Hindlimb muscle (tissue), 1 donor: ENCODE data around the gene RANBP3. TPM values are rescaled to one million over a fixed set of nuclear protein-coding genes. Genes with fewer than 3 reads are reported as not detected.
A peak's percentile ranks its signal among the peaks of the same experiment; 100 is the strongest.
"Not testable (repeated sequence)": the region's sequence is repeated elsewhere in the genome, so short reads cannot be mapped to it uniquely, and the experiment has no call there.

ENCODE experiments used
- DNase-seq: peaks from one replicate; pipeline ENCODE4 v3.0.0-alpha.2; 2013
- polyA plus RNA-seq: library from polyadenylated mRNA; unstranded; fragments of 120-200 nt; gene quantifications from one replicate; pipeline ENCODE4 v1.2.1, GENCODE V29; 2013; ENCODE audit not compliant: insufficient read length

The RANBP3 gene
- polyA plus RNA-seq, result 47.9 TPM

DNA sequence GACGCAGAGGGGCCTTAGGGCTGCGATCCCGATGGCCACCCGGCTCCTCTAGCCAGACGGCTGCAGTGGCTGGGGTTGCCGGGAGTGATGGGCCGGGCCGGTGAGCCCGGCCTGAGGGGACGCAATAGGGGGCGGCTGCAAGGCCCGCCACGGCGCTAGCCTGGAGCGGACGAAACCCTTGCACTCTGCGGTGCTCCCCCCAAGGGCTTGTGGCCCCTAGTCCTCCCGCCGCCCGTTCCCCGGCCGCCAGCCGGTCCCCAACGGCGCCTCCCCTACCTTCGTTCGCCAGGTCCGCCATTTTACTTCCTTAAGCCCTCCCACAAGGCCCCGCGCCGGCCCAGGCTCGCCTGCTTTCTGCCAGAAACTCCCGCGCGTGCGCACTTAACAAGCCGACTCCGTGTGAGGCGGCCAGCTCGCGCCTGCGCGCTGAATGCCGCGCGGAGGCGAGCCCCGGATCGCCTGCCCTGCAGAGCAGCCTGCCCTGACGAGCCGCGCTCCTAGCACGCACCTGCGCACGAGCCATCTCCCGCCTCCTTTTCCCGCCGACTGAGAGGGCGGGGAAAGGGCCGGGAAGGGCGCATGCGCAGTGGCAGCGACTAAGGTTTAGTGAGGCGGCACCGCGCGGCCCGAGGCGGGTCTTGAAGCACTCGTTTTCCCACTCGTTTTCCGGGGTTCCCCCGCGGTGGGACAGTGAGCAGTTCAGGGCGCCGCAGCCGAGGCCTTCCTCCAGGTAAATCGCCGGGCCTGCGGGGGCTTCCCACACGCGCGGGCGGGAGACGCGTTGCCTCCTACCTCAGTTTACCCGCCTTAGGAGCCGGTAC, at the start of gene RANBP3:
TSS of gene RANBP3 (minus strand) at position 356 of the 821 bp plus-strand sequence. CDS start at position 298, 58 bp downstream.
- DNase-seq, result peak; percentile 100

GRCh38 chr19:6026390-6027227, 48.7 kb upstream of the RANBP3 start:
- no peak for DNase-seq

- not testable (repeated sequence) for DNase-seq
These were observed 46.8 kb upstream of the RANBP3 start for GRCh38 chr19:6024756-6025155.

GRCh38 chr19:6023936-6024335, 46.0 kb upstream of the RANBP3 start:
- no peak for DNase-seq

DNA sequence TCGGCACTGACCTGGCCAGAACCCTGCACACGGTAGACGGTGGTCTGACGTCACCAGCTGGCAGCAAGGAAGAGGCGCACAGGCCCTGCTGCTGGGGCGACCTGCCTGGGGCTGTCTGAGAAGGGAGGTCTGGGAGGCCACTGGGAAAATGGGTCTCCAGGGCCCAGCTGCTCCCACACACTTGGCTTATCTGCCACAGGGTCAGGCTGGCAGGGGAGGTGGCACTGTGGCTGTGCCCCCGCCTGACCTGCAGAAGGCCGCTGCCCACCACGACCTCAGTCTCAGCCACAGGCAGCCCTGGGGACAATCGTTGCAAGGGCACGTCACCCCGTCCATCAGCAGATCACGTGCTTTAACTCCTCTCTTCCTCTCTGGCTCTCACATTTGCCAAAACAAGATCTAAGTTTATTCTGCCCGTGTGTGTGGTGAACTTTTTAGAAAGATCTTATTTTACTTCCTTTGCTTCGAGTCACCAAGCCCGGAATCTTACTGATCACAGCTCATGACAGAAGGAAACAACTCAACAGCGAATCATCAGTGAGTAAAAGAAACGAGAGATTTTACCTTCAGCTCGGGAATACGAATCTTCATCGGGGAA, 45.2 kb upstream of the RANBP3 start:
- no peak for DNase-seq

DNA sequence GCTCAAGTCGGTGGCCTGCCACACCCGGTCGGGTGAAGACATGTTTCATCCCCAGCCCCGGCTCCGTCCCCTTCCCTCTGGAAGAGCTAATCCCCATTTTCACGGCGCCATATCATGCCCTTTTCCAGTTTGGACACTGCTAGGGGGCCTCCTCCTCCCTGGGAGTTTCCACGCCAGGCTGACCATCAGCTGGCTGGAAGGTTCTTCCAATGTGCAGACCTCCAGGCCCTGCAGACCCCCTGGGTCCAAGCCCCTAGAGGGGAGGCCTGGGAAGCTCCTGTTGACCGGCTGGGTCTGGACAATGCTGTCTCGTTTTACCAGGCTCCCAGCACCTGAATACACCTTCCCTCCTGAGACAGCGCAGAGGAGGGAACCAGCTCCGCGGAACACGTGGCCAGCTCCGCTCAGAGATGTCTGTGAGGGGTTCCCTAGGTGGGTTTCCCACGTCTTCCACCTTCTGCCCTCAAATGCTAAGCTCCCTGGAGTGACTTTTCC, 44.7 kb upstream of the RANBP3 start:
- DNase-seq, result no peak

DNA sequence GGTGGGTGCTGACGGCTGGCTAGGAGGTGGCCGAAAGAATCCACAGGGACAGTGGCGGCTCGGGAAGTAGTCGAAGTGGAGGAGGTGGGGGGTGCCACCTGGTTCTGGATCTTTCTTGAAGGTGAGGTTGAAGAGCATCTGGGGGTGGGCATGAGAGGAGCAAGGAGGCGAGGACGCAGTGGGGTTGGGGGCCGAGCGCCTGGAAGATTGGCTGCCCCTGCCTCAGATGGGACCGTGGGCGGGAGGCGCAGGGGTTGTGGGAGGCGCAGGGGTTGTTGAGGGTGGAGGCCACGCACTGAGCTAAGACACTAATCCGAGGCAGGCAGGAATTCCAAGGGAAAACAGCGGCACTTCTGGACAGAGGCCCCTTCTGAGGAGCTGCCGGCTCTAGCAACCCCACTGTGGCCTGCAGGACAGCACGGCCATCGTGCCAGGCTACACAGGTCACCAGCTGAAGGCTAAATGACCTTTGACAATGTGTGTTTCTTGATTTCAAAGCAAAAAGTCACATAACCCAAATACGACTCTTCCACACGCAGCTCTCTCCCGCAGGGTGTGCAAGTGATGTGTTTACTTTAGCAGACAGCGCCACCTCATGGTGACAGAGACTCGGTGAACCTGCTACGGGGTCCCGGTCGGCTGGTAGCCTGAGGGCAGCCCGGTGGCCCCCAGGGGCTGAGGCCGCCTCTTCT, 44.1 kb upstream of the RANBP3 start:
- peak; percentile 84 for DNase-seq

DNA sequence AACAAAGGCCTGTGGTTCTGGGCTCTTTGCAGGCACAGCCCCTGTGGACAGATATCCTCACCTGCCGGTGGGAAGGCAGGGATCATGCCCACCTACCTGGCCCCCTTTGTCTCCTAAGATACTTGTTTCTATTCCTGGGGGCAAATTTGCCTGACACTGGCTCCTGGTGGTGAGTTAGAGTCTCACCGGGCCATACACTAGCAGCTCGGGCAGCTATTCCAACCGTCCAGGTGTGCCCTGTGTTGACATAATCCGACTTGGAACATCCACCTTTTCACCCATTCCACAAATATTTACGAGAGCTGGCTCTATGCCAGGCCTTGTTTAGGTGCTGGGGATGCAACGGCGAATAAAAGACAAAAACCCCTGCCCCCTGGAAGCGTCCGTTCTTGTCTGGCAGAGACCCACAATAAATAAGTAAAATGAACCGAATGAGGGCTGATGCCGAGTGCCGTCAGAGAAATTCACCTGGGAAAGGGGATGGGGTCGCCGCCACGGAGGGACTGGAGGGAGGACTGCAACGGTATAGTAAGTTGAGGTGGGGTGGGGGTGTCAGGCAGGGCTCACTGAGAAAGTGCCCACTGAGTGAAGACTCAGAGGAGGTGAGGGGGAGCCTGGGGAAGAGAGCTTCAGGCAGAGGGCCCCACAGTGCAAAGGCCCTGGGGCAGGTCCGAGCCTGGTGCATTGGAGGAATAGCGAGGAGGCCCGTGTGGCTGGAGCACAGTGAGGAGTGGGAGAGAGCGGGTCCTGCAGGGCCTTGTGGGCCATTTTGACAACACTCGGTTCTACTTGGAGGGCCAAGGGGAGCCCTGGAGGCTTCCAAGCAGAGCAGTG, 43.2 kb upstream of the RANBP3 start:
- no peak for DNase-seq

DNA sequence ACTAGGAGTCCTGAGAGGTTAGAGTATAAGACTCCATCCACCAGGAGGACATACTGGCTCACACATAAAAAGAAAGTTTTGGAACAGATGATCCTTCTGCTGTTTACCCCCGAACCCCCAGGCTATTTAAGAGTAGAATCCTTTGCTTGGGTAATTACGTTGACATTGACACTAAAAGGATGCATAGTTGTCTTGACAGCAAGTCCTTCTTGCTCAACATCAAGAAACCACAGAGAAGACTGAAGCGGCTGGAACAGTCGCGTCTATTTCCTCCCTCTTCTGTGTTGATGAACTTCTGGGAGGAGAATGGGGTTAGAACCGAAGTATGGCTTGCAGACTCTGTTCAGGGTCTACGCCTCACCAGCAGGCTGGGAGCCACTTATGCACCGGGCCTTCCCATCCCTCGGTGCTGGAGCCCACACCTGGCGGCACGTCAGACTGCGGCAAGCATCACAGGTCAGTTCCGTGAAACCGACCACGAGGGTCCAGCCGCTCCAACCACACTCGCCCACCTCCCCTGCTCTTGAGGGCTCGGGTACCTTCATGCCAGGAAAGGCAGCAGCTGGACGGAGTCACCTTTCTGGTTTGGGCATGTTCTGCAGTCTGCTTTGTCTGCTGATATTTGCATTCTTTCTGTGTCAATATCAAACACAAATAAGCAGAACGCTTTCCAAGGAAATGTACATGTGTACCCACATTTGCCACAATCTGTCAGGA, 42.4 kb upstream of the RANBP3 start:
- no peak for DNase-seq

GRCh38 chr19:6018786-6019185, 40.8 kb upstream of the RANBP3 start:
- DNase-seq, result no peak

DNA sequence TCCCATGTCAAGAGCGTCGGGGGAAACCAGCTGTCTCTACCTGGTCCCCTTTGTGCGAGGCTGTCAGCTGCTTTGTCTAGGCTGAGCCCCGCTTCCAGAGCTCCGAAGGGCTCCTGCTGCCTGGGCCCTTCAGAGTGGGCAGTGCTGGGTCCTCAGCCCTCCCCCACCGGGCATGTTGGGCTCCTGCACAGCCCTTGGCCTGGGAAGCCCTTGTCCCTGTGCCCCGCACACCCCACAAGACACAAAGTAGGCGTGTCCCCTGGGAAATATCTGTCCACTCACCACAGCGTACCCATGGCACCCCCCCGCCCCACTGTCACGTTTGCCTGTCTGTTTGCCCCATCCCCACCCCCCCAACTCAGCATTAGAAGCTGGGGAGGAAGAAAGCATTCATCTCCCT, 39.6 kb upstream of the RANBP3 start:
- DNase-seq, result no peak

- no peak for DNase-seq
These were observed 38.1 kb upstream of the RANBP3 start for GRCh38 chr19:6015841-6016545.

DNA sequence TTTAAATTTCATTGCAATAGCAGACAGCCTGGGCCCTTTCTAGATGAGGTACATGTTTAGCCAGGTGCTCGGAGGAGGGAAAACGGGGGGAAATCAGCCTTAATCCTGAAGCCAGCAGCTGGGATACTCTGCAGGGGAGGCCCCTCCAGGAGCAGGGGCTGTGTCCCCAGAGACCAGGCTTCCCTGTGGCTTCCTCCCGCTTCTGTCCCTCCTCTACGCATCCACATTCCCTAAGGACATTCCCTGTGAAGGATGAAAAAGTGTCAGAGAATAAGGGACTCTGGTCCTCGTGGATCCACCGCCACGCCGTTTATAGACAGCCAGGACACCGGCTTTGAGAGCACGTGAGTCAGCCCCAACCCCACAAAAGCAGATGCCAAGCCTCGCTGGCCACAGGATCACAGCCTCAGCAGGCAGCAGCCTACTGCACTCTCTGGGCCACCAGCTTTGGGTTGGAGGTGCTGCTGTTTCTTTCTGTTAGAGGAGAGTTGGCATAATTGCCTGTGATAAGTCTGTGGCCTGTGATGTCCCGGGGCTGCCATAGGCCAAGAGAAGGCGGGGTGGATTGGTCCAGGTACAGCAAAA, 36.7 kb upstream of the RANBP3 start:
- DNase-seq, result no peak

DNA sequence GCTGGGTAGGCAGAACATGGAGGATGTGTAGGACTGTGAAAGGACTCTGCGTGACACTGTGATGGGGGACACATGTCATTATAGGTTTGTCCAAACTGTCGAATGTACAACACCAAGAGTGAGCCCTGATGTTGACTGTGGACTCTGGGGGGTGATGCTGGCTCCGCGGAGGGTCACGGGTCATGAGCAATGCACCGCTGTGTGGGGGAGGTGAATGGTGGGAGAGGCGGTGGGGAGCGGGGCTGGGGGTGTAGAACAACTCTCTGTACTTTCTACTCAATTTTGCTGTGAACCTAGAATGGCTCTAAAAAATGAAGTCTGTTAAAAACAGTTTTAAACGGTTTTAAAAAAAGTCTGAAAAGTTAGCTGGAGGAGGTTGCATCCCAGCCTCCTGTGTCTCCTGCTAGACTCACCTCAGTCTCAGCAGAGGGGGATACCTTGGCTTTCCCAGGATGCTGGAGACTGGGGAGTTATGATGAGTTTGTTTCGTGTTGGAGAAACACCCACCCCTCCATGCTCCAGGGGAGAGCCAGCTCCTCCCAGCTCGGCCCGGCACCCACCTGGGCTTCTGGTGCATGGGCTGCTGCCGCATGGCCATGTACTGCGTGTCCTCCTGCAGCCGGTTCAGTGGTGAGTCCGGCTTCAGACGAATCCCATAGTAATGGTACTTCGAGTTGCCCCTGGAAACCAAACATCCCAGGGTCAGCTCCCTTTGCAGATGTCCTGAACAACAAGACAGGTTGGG, 34.7 kb upstream of the RANBP3 start:
- no peak for DNase-seq

GRCh38 chr19:6011794-6012193, 33.9 kb upstream of the RANBP3 start:
- no peak for DNase-seq

- DNase-seq, result no peak
These were observed 33.3 kb upstream of the RANBP3 start for GRCh38 chr19:6011206-6011605.

DNA sequence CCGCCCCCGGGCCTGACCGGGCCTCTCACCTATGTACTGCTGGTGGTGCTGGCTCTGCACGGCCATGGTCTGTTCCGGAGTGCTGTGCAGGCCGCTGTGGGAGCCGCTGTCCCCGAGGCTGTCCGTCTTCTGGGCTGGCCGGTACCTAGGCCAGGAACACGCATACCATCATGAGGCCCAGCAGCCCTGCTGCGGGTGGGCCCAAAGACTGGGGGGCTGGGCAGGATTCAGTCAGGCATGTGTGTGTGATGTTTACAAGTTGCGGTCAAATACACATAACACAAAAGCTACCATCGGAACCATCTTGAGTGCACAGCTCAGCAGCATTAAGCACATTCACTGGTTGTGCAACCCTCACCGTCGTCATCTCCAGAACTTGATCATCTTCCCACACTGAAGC, 32.2 kb upstream of the RANBP3 start:
- DNase-seq, result no peak

DNA sequence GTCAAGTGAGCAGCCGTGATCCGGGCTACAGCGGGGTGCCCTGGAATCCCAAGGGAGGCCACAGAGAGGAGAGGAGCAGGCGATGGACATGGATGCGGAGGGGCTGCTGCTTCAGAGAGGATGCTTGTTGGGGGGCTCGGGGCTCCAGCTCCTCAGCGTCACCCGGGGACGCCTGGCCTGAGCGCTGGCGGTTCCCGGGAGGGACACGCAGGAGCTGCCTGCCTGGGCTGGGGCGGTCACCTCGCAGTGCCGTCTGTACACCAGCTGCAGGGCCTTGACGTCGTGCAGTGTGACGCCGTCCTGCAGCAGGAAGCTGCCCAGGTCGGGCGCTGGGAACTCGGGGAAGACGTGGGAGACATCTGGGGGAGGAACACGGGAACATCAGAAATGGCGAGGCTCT, 29.9 kb upstream of the RANBP3 start:
- no peak for DNase-seq

DNA sequence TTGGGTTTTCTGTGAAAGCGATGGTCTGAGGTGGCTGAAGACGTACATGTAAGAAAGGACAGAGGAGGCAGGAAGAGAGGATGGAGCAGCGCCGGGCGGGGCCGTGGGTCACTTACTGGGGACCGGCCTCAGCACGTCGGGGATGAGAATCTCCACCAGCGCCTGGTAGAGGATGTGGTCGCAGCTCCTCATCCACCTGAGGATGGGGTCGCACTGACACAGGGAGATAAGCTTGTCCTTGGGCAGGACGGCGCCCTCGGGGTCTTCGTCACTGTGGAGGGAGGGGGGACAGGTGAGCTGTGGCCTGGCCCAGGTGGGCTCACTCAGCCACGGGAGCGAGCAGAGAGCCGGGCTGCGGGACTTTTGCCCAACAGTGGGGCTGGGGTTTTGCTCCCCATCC, 29.0 kb upstream of the RANBP3 start:
- DNase-seq, result no peak
